Tibial nerve (tissue), 4 donors: ENCODE results near the gene SCLT1.

Experiments used
- EP300 ChIP-seq, 2 donors: sonication (generic); formaldehyde crosslinking; IDR thresholded peaks; one replicate each; pipeline ENCODE4 v1.6.1; 2017; ENCODE audit warnings: antibody characterized with exemption in 2 of 2, mild to moderate bottlenecking in 1 of 2
- POLR2A ChIP-seq, 2 donors: fragments of 450-650 bp; IDR thresholded peaks; one replicate each; pipeline ENCODE4 v1.6.1; 2017; ENCODE audit warnings: antibody characterized with exemption in 2 of 2, mild to moderate bottlenecking in 2 of 2, moderate library complexity in 2 of 2
- TF ChIP-seq, protein P1 (sequence below), 5 experiments: fragments of 200-600 bp in 3 of 5; fragments of 450-650 bp in 2 of 5; sonication (generic) in 3 of 5; IDR thresholded peaks; one replicate each; pipeline ENCODE4 v1.5.1; 2016 to 2019; ENCODE audit warnings: antibody characterized with exemption in 5 of 5, mild to moderate bottlenecking in 3 of 5, moderate library complexity in 2 of 5

DNA sequence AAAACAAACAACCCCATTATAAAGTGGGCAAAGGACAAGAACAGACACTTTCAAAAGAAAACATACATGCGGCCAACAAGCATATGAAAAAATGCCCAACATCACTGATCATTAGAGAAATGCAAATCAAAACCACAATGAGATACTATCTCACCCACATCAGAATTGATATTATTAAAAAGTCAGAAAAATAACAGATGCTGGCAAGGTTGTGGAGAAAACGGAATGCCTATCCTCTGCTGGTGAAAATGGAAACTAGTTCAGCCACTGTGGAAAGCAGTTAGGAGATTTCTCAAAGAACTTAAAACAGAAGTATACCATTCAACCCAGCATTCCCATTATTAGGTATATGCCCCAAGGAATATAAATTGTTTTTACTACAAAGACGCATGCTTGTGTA, 171.4 kb downstream of the SCLT1 start:
- TF ChIP-seq, protein P1, sequence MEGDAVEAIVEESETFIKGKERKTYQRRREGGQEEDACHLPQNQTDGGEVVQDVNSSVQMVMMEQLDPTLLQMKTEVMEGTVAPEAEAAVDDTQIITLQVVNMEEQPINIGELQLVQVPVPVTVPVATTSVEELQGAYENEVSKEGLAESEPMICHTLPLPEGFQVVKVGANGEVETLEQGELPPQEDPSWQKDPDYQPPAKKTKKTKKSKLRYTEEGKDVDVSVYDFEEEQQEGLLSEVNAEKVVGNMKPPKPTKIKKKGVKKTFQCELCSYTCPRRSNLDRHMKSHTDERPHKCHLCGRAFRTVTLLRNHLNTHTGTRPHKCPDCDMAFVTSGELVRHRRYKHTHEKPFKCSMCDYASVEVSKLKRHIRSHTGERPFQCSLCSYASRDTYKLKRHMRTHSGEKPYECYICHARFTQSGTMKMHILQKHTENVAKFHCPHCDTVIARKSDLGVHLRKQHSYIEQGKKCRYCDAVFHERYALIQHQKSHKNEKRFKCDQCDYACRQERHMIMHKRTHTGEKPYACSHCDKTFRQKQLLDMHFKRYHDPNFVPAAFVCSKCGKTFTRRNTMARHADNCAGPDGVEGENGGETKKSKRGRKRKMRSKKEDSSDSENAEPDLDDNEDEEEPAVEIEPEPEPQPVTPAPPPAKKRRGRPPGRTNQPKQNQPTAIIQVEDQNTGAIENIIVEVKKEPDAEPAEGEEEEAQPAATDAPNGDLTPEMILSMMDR (IDR thresholded peaks at IDR 0.05): no peak
- no peak for TF ChIP-seq POLR2A (IDR thresholded peaks at IDR 0.05)
- TF ChIP-seq EP300 (IDR thresholded peaks at IDR 0.05): no peak
